GM21723 (cell line): ENCODE data around the gene ACTR3.

ENCODE experiments used
- ATAC-seq: cut with Tn5 transposase; IDR thresholded peaks from one replicate; pipeline ENCODE4 v1.9.1; 2021; ENCODE audit warnings: mild to moderate bottlenecking, moderate library complexity; ENCODE audit not compliant: unreplicated experiment

The ACTR3 gene

GRCh38 chr2:113965228-113965627 is 75.3 kb downstream of the ACTR3 start:
- no peak for ATAC-seq

- peak; percentile 83 for ATAC-seq
These were observed 75.8 kb downstream of the ACTR3 start for GRCh38 chr2:113965644-113966043.

GRCh38 chr2:113966171-113966570 is 76.3 kb downstream of the ACTR3 start:
- ATAC-seq, result no peak

GRCh38 chr2:113966832-113967231 is 76.9 kb downstream of the ACTR3 start:
- ATAC-seq, result no peak

- no peak for ATAC-seq
These were observed 77.4 kb downstream of the ACTR3 start for GRCh38 chr2:113967272-113967671.

- no peak for ATAC-seq
These were observed 82.9 kb downstream of the ACTR3 start for GRCh38 chr2:113972766-113973165.

GRCh38 chr2:113973810-113974209 is 83.9 kb downstream of the ACTR3 start:
- no peak for ATAC-seq

- no peak for ATAC-seq
These were observed 84.8 kb downstream of the ACTR3 start for GRCh38 chr2:113974727-113975126.

GRCh38 chr2:113976277-113976928 is 86.5 kb downstream of the ACTR3 start:
- no peak for ATAC-seq

- ATAC-seq, result no peak
These were observed 87.3 kb downstream of the ACTR3 start for GRCh38 chr2:113977060-113977659.

GRCh38 chr2:113977660-113978523 is 88.0 kb downstream of the ACTR3 start:
- no peak for ATAC-seq

- ATAC-seq, result no peak
These were observed 88.8 kb downstream of the ACTR3 start for GRCh38 chr2:113978524-113979190.

- no peak for ATAC-seq
These were observed 89.6 kb downstream of the ACTR3 start for GRCh38 chr2:113979191-113980128.

- no peak for ATAC-seq
These were observed 91.1 kb downstream of the ACTR3 start for GRCh38 chr2:113980946-113981345.

- ATAC-seq, result no peak
These were observed 91.7 kb downstream of the ACTR3 start for GRCh38 chr2:113981404-113982134.

GRCh38 chr2:113985554-113986397 is 95.9 kb downstream of the ACTR3 start:
- no peak for ATAC-seq

- no peak for ATAC-seq
These were observed 96.9 kb downstream of the ACTR3 start for GRCh38 chr2:113986762-113987290.

- no peak for ATAC-seq
These were observed 102.2 kb downstream of the ACTR3 start for GRCh38 chr2:113992090-113992489.
